H1 (cell line): ENCODE measurements around the gene DISC1. TPM values are rescaled to one million over a fixed set of nuclear protein-coding genes. Genes with fewer than 3 reads are reported as not detected.

Experiments
- CTCF ChIA-PET: fragments of 300-600 bp; sonication (Branson Sonifier 250); formaldehyde crosslinking; loops from one replicate; lab custom pipeline; 2021; ENCODE audit not compliant: partially characterized antibody; lab: Charles Lee
- POLR2A ChIA-PET: fragments of 300-600 bp; sonication (Branson Sonifier 250); formaldehyde crosslinking; loops from one replicate; lab custom pipeline; 2021; ENCODE audit warnings: inconsistent platforms; ENCODE audit not compliant: partially characterized antibody; lab: Charles Lee
- DNase-seq, 2 experiments: peaks; one replicate each; pipeline versions ENCODE4 v3.0.0 to v3.0.0-alpha.2; 2010 to 2022; ENCODE audit warnings: low spot score in 2 of 2, low read depth in 1 of 2, mixed read lengths in 1 of 2
- FAIRE-seq: peaks from 2 replicates; lab custom pipeline; 2011; peaks lifted over from hg19 to GRCh38; lab: Jason Lieb, UNC
- H2AFZ ChIP-seq: 2 replicates; pipeline ENCODE4 v1.8.1; 2012; ENCODE audit warnings: low read length, inconsistent platforms
- H2AK5ac ChIP-seq: 2 replicates; pipeline ENCODE4 v1.6.1; 2013; ENCODE audit warnings: low read depth, low read length
- H2BK120ac ChIP-seq: replicated peaks from 2 replicates; pipeline ENCODE3; 2013; ENCODE audit warnings: low read depth, low read length, inconsistent platforms
- H2BK12ac ChIP-seq: 2 replicates; pipeline ENCODE4 v1.6.1; 2013; ENCODE audit warnings: low read depth, low read length
- H2BK15ac ChIP-seq: 2 replicates; pipeline ENCODE4 v1.6.1; 2013; ENCODE audit warnings: low read length
- H2BK20ac ChIP-seq: 2 replicates; pipeline ENCODE4 v1.6.1; 2013; ENCODE audit warnings: low read length
- H2BK5ac ChIP-seq: 2 replicates; pipeline ENCODE4 v1.6.1; 2013; ENCODE audit warnings: low read depth, low read length
- H3K14ac ChIP-seq: 2 replicates; pipeline ENCODE4 v1.6.1; 2013; ENCODE audit warnings: inconsistent platforms; ENCODE audit not compliant: insufficient read length
- H3K18ac ChIP-seq: 2 replicates; pipeline ENCODE4 v1.6.1; 2013; ENCODE audit warnings: low read length; ENCODE audit errors: extremely low read depth
- H3K23ac ChIP-seq: 2 replicates; pipeline ENCODE4 v1.6.1; 2013; ENCODE audit warnings: inconsistent platforms; ENCODE audit not compliant: insufficient read length
- H3K23me2 ChIP-seq: 2 replicates; pipeline ENCODE4 v1.6.1; 2013; ENCODE audit warnings: low read depth, low read length
- H3K27ac ChIP-seq: 2 replicates; pipeline ENCODE4 v1.6.1; 2011; ENCODE audit warnings: low read depth, low read length, inconsistent platforms
- H3K27me3 ChIP-seq, 4 experiments: replicated peaks in 1 of 4; 1 replicate in 1 of 4; 2 replicates in 3 of 4; pipeline versions ENCODE4 v1.6.1 to v1.8.1; 2011 to 2013; ENCODE audit warnings: low read length in 3 of 4, mild to moderate bottlenecking in 3 of 4, inconsistent platforms in 2 of 4, mixed read lengths in 2 of 4, moderate library complexity in 1 of 4; ENCODE audit not compliant: control insufficient read depth in 3 of 4, insufficient read depth in 3 of 4; ENCODE audit errors: extremely low read depth in 1 of 4
- H3K36me3 ChIP-seq, 4 experiments: 2 replicates each; pipeline versions ENCODE4 v1.6.1 to v1.8.1; 2011 to 2013; ENCODE audit warnings: mild to moderate bottlenecking in 4 of 4, low read length in 3 of 4, moderate library complexity in 2 of 4, control low read depth in 1 of 4, inconsistent platforms in 1 of 4; ENCODE audit not compliant: insufficient read depth in 4 of 4, control insufficient read depth in 2 of 4
- H3K4ac ChIP-seq: replicated peaks from 2 replicates; pipeline ENCODE3; 2013; ENCODE audit warnings: low read length, low read depth, mixed read lengths, inconsistent platforms; ENCODE audit not compliant: insufficient read length
- H3K4me1 ChIP-seq, 4 experiments: replicated peaks in 1 of 4; 1 replicate in 1 of 4; 2 replicates in 3 of 4; pipeline versions ENCODE4 v1.6.1 to v1.8.1; 2011 to 2013; ENCODE audit warnings: low read length in 3 of 4, inconsistent platforms in 2 of 4, mixed read lengths in 1 of 4; ENCODE audit not compliant: insufficient read depth in 4 of 4, control insufficient read depth in 3 of 4
- H3K4me2 ChIP-seq, 2 experiments: 2 replicates each; pipeline versions ENCODE4 v1.6.1 to v1.8.1; 2011 to 2013; ENCODE audit warnings: low read depth in 2 of 2, low read length in 2 of 2, control low read depth in 1 of 2, inconsistent platforms in 1 of 2, mild to moderate bottlenecking in 1 of 2; ENCODE audit not compliant: insufficient read depth in 1 of 2
- H3K4me3 ChIP-seq, 4 experiments: fragments of 200-600, 300-600 bp in 1 of 4; sonication (generic), shearing (Covaris generic), sonication (Bioruptor Twin) in 1 of 4; 2 replicates each; pipeline versions ENCODE4 v1.5.1 to v1.8.1; 2011 to 2016; ENCODE audit warnings: low read length in 4 of 4, low read depth in 3 of 4, control low read depth in 2 of 4, inconsistent platforms in 2 of 4, mild to moderate bottlenecking in 2 of 4, mixed read lengths in 1 of 4, moderate library complexity in 1 of 4; ENCODE audit not compliant: insufficient read depth in 2 of 4; ENCODE audit errors: extremely low read depth in 1 of 4
- H3K56ac ChIP-seq: replicated peaks from 2 replicates; pipeline ENCODE3; 2013; ENCODE audit warnings: low read depth, mild to moderate bottlenecking, mixed read lengths, low read length, inconsistent platforms; ENCODE audit not compliant: insufficient read length
- H3K79me1 ChIP-seq: 2 replicates; pipeline ENCODE4 v1.6.1; 2013; ENCODE audit warnings: low read depth, low read length, control low read depth
- H3K79me2 ChIP-seq, 2 experiments: 2 replicates each; pipeline versions ENCODE4 v1.6.1 to v1.8.1; 2012 to 2013; ENCODE audit warnings: low read length in 2 of 2, mild to moderate bottlenecking in 2 of 2, inconsistent platforms in 1 of 2; ENCODE audit not compliant: insufficient read depth in 2 of 2, control insufficient read depth in 1 of 2
- H3K9ac ChIP-seq, 4 experiments: replicated peaks in 1 of 4; 1 replicate in 1 of 4; 2 replicates in 3 of 4; pipeline versions ENCODE4 v1.6.1 to v1.8.1; 2011 to 2013; ENCODE audit warnings: low read depth in 3 of 4, low read length in 3 of 4, control low read depth in 2 of 4, mild to moderate bottlenecking in 2 of 4, moderate library complexity in 2 of 4, inconsistent platforms in 1 of 4; ENCODE audit errors: extremely low read depth in 1 of 4
- H3K9me3 ChIP-seq, 2 experiments: 2 replicates each; pipeline versions ENCODE4 v1.6.1 to v1.8.1; 2012 to 2013; ENCODE audit warnings: mild to moderate bottlenecking in 2 of 2, moderate library complexity in 2 of 2, control low read depth in 1 of 2, inconsistent platforms in 1 of 2, low read depth in 1 of 2, low read length in 1 of 2, mixed read lengths in 1 of 2; ENCODE audit not compliant: insufficient read depth in 2 of 2
- H4K20me1 ChIP-seq, 2 experiments: replicated peaks in 1 of 2; 2 replicates each; pipeline versions ENCODE3 to v1.8.1; 2011 to 2013; ENCODE audit warnings: inconsistent platforms in 2 of 2, low read length in 2 of 2, mild to moderate bottlenecking in 1 of 2; ENCODE audit not compliant: insufficient read depth in 2 of 2, control insufficient read depth in 1 of 2
- H4K5ac ChIP-seq: 2 replicates; pipeline ENCODE4 v1.6.1; 2013; ENCODE audit warnings: low read length, low read depth, mixed read lengths, inconsistent platforms; ENCODE audit not compliant: insufficient read length
- H4K8ac ChIP-seq: 2 replicates; pipeline ENCODE4 v1.8.0; 2013; ENCODE audit warnings: mild to moderate bottlenecking, moderate library complexity, low read length, inconsistent platforms; ENCODE audit not compliant: insufficient read depth; ENCODE audit errors: extremely low read depth
- H4K91ac ChIP-seq: replicated peaks from 2 replicates; pipeline ENCODE3; 2013; ENCODE audit warnings: low read length, mixed read lengths, inconsistent platforms; ENCODE audit not compliant: insufficient read length
- CBX5 ChIP-seq: fragments of 300-800, 300-1000 bp; sonication (generic); IDR thresholded peaks from 2 replicates; pipeline ENCODE4 v1.7.1; 2016; ENCODE audit warnings: antibody characterized with exemption, low read length, low read depth
- CEBPB ChIP-seq: IDR thresholded peaks from 2 replicates; pipeline ENCODE4 v1.6.1; 2012; ENCODE audit warnings: low read depth, low read length
- HDAC6 ChIP-seq: IDR thresholded peaks from one replicate; pipeline ENCODE4 v1.7.1; 2012; ENCODE audit warnings: low read depth, mild to moderate bottlenecking, inconsistent platforms, low read length, moderate library complexity
- NRF1 ChIP-seq: IDR thresholded peaks from 2 replicates; pipeline ENCODE4 v1.6.1; 2011; ENCODE audit warnings: mild to moderate bottlenecking, low read depth, low read length, improper control_type of control experiment
- RAD21 ChIP-seq, 2 experiments: IDR thresholded peaks in 1 of 2; conservative IDR thresholded peaks in 1 of 2; 2 replicates each; pipeline ENCODE4 v1.6.1; 2011; ENCODE audit warnings: low read depth in 2 of 2, low read length in 2 of 2, improper control_type of control experiment in 1 of 2, inconsistent platforms in 1 of 2, mild to moderate bottlenecking in 1 of 2, moderate library complexity in 1 of 2
- TCF12 ChIP-seq: IDR thresholded peaks from 2 replicates; pipeline ENCODE4 v1.6.1; 2011; ENCODE audit warnings: low read depth, mild to moderate bottlenecking, low read length
- WGBS, 2 experiments: shearing (Covaris generic) in 1 of 2; methylation state at CpG; one replicate each; pipeline versions ENCODE4 v1.1.6 to v1.1.7; 2013 to 2015; ENCODE audit warnings: low lambda C conversion rate in 2 of 2, mixed read lengths in 2 of 2, inconsistent platforms in 1 of 2, low coverage in 1 of 2, missing lambda C conversion rate in 1 of 2; ENCODE audit not compliant: insufficient replicate concordance in 2 of 2, insufficient coverage in 1 of 2, insufficient read length in 1 of 2; ENCODE audit errors: extremely low coverage in 1 of 2, missing lambda C conversion rate in 1 of 2; 5-methylcytosine and 5-hydroxymethylcytosine counted together
- polyA plus RNA-seq, 7 experiments: library from polyadenylated mRNA; depleted of rRNA in 3 of 7; stranded (reverse) in 5 of 7; unstranded in 2 of 7; fragments of >200 nt in 5 of 7; fragments of 200-250 nt in 2 of 7; gene quantifications; 1 replicate in 5 of 7; 2 replicates in 1 of 7; 4 replicates in 1 of 7; pipeline versions ENCODE4 v1.2.1 to v1.2.3, GENCODE V29; 2011 to 2013; ENCODE audit warnings: missing spikeins in 2 of 7, mixed read lengths in 2 of 7
- total RNA-seq: library from RNA; stranded (reverse); fragmentation: NEBNext Ultra II Directional; extraction: Animal tissue kit (Norgen Biotek cat#: 25700); gene quantifications from 2 replicates; pipeline ENCODE4 v1.2.1, GENCODE V29; 2021
- TF ChIP-seq, protein P1 (sequence below), 3 experiments: IDR thresholded peaks; 1 replicate in 2 of 3; 2 replicates in 1 of 3; pipeline versions ENCODE4 v1.5.1 to v1.6.1; 2011; ENCODE audit warnings: low read length in 3 of 3, mild to moderate bottlenecking in 3 of 3, inconsistent platforms in 2 of 3, low read depth in 1 of 3, moderate library complexity in 1 of 3; ENCODE audit not compliant: insufficient read depth in 1 of 3; ENCODE audit errors: control extremely low read depth in 1 of 3

DISC1 gene
- total and polyA plus RNA-seq, 2 of the 8 experiments (the other 6 are each of a cell fraction or from before 2014, with no cell fraction given), result 1.1 to 3.5 TPM

DNA sequence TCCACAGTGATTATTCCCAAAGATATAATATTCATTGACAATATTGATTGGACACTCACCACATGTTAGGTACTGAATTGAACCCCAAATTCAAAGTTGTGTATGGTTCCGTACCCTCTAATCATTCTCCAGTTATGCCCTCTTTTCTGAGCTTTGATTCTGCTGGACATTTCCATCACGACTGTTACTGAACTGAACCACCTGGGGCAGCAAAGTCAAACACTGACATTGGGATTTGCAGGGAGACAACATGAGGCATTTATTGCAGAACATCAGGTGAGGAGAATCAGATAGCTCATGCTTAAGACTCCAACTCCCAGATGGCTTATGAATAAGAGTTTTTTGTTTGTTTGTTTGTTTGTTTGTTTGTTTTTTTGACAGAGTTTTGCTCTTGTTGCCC lies 420.9 kb downstream of the DISC1 start:
- H3K4me2 ChIP-seq, result no peak overlapping the region
- H3K9me3 ChIP-seq, result no peaks in the 10 kb centered on the region
- no peak overlapping the region for H2BK12ac ChIP-seq
- no peak overlapping the region for H3K27ac ChIP-seq
- no peaks in the 10 kb centered on the region; the same call in 1 of the 2 replicates for H3K23me2 ChIP-seq
- ChIA-PET CTCF (interaction anchor here (0.6 to 1.3 kb wide), 8 partner anchors 9 to 828 kb away, joined by 3 to 4 read pairs (median 3); no protein-coding TSS in a partner anchor), POLR2A (interaction anchor here (1.2 kb wide), 1 partner anchor 92 kb away, joined by 3 read pairs; no protein-coding TSS in a partner anchor)
- DNase-seq (no peak), FAIRE-seq (no peak)
- H2BK20ac ChIP-seq, result no peak overlapping the region
- no peak overlapping the region for H3K18ac ChIP-seq
- no peaks in the 10 kb centered on the region for H3K79me1 ChIP-seq
- H2BK15ac ChIP-seq, result no peak overlapping the region
- H3K4ac ChIP-seq, result no peak overlapping the region
- H3K36me3 ChIP-seq, result no peaks in the 10 kb centered on the region
- H2AFZ ChIP-seq, result no peak overlapping the region
- no peak overlapping the region for H2AK5ac ChIP-seq
- H4K5ac ChIP-seq, result no peak overlapping the region
- no peak overlapping the region for H3K23ac ChIP-seq
- H3K9ac ChIP-seq, result no peak overlapping the region
- TF ChIP-seq HDAC6 (no peak), TCF12 (no peak), CBX5 (no peak), RAD21 (IDR thresholded peaks at IDR 0.05 in 1 of 2, conservative IDR thresholded peaks at IDR 0.05 in 1 of 2; ENCODE audit: low read depth in 2 of 2, low read length in 2 of 2) (peak; percentile 62 to 72), CEBPB (no peak), NRF1 (no peak)
- TF ChIP-seq, protein P1, sequence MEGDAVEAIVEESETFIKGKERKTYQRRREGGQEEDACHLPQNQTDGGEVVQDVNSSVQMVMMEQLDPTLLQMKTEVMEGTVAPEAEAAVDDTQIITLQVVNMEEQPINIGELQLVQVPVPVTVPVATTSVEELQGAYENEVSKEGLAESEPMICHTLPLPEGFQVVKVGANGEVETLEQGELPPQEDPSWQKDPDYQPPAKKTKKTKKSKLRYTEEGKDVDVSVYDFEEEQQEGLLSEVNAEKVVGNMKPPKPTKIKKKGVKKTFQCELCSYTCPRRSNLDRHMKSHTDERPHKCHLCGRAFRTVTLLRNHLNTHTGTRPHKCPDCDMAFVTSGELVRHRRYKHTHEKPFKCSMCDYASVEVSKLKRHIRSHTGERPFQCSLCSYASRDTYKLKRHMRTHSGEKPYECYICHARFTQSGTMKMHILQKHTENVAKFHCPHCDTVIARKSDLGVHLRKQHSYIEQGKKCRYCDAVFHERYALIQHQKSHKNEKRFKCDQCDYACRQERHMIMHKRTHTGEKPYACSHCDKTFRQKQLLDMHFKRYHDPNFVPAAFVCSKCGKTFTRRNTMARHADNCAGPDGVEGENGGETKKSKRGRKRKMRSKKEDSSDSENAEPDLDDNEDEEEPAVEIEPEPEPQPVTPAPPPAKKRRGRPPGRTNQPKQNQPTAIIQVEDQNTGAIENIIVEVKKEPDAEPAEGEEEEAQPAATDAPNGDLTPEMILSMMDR (IDR thresholded peaks at IDR 0.05; ENCODE audit: control extremely low read depth in 1 of 3, insufficient read depth in 1 of 3, low read depth in 1 of 3, low read length in 3 of 3), result peak; percentile 9 to 62 (median 35); a peak in 3 of 4 replicates
- H3K14ac ChIP-seq, result no peak overlapping the region
- peaks cover 3 to 10% (median 8%) of the 10 kb centered on the region in 4 experiments; a peak in 6 of 7 replicates for H3K4me1 ChIP-seq
- H3K27me3 ChIP-seq, result no peaks in the 10 kb centered on the region
- no peak overlapping the region for H4K8ac ChIP-seq
- no peak overlapping the region for H3K4me3 ChIP-seq
- no peak overlapping the region for H3K56ac ChIP-seq
- H4K20me1 ChIP-seq, result no peaks in the 10 kb centered on the region
- H2BK120ac ChIP-seq, result no peak overlapping the region
- 87% methylated on average over 2 of the region's 2 CpGs; no CpG with 5 or more reads in 1 of the 2 experiments for WGBS, 2 experiments
- no peaks in the 10 kb centered on the region for H3K79me2 ChIP-seq
- H4K91ac ChIP-seq, result no peak overlapping the region
- H2BK5ac ChIP-seq, result no peak overlapping the region
